GM18502 (cell line): ENCODE data around the gene F2R.
"Not testable (repeated sequence)": the region's sequence is repeated elsewhere in the genome, so short reads cannot be mapped to it uniquely, and the experiment has no call there.

Source experiments
- ATAC-seq: cut with Tn5 transposase; IDR thresholded peaks from one replicate; pipeline ENCODE4 v1.9.1; 2021; ENCODE audit warnings: mild to moderate bottlenecking; ENCODE audit not compliant: unreplicated experiment, poor library complexity

The F2R gene

GRCh38 chr5:76717222-76718083 lies 1.5 kb downstream of the F2R start:
- ATAC-seq, result no peak

GRCh38 chr5:76718381-76718832 lies 2.5 kb downstream of the F2R start:
- ATAC-seq, result no peak

- ATAC-seq, result no peak
Measured at GRCh38 chr5:76718880-76719279, 3.0 kb downstream of the F2R start.

GRCh38 chr5:76720988-76721569 lies 5.2 kb downstream of the F2R start:
- peak; percentile 89 for ATAC-seq

GRCh38 chr5:76723266-76723665 lies 7.3 kb downstream of the F2R start:
- ATAC-seq, result no peak

GRCh38 chr5:76723906-76724305 lies 8.0 kb downstream of the F2R start:
- ATAC-seq, result no peak

GRCh38 chr5:76724871-76725270 lies 8.9 kb downstream of the F2R start:
- no peak for ATAC-seq

- no peak for ATAC-seq
Measured at GRCh38 chr5:76728965-76729364, 13.0 kb downstream of the F2R start.

GRCh38 chr5:76729373-76730290 lies 13.7 kb downstream of the F2R start:
- ATAC-seq, result no peak

GRCh38 chr5:76732405-76733048 lies 16.6 kb downstream of the F2R start:
- ATAC-seq, result peak; percentile 1

- ATAC-seq, result peak; percentile 68
Measured at GRCh38 chr5:76733049-76733417, 17.1 kb downstream of the F2R start.

GRCh38 chr5:76735762-76736545 lies 20.0 kb downstream of the F2R start:
- no peak for ATAC-seq

- no peak for ATAC-seq
Measured at GRCh38 chr5:76736679-76737556, 21.0 kb downstream of the F2R start.

- ATAC-seq, result no peak
Measured at GRCh38 chr5:76737846-76738245, 21.9 kb downstream of the F2R start.

- not testable (repeated sequence) for ATAC-seq
Measured at GRCh38 chr5:76741506-76741905, 25.6 kb downstream of the F2R start.

- ATAC-seq, result no peak
Measured at GRCh38 chr5:76742583-76742982, 26.7 kb downstream of the F2R start.

GRCh38 chr5:76744632-76745031 lies 28.7 kb downstream of the F2R start:
- ATAC-seq, result no peak

- ATAC-seq, result no peak
Measured at GRCh38 chr5:76745670-76746069, 29.7 kb downstream of the F2R start.

GRCh38 chr5:76746677-76747076 lies 30.8 kb downstream of the F2R start:
- ATAC-seq, result no peak
